Esophagus squamous epithelium (tissue), 5 donors: Measurements from ENCODE around the gene UTP3. TPM values are rescaled to one million over a fixed set of nuclear protein-coding genes. Genes with fewer than 3 reads are reported as not detected.
A peak's percentile ranks its signal among the peaks of the same experiment; 100 is the strongest.
"Not testable (repeated sequence)": the region's sequence is repeated elsewhere in the genome, so short reads cannot be mapped to it uniquely, and the experiment has no call there.

Source experiments
- DNase-seq: peaks from one replicate; lab custom pipeline; 2025; lab: John Stamatoyannopoulos, UW
- H3K27ac ChIP-seq, 4 donors: fragments of 200-600 bp; sonication (generic); one replicate each; pipeline ENCODE4 v1.5.1; 2016 to 2019; ENCODE audit warnings: mild to moderate bottlenecking in 1 of 4
- H3K27me3 ChIP-seq, 4 donors: fragments of 200-600 bp; sonication (generic); 1 replicate in 3 of 4; 2 replicates in 1 of 4; pipeline versions ENCODE4 v1.5.1 to v1.6.0; 2017 to 2021; ENCODE audit warnings: antibody characterized with exemption in 1 of 4
- H3K36me3 ChIP-seq, 3 donors: fragments of 200-600 bp; sonication (generic); one replicate each; pipeline ENCODE4 v1.5.1; 2016 to 2019
- H3K4me1 ChIP-seq, 3 donors: fragments of 200-600 bp; sonication (generic); one replicate each; pipeline ENCODE4 v1.5.1; 2017 to 2019
- H3K4me3 ChIP-seq, 4 donors: fragments of 200-600 bp; sonication (generic); 1 replicate in 3 of 4; 2 replicates in 1 of 4; pipeline ENCODE4 v1.5.1; 2016 to 2019; ENCODE audit warnings: mild to moderate bottlenecking in 2 of 4, moderate library complexity in 1 of 4
- H3K9me3 ChIP-seq, 3 donors: fragments of 200-600 bp; sonication (generic); one replicate each; pipeline ENCODE4 v1.5.1; 2016 to 2019
- CTCF ChIP-seq, 6 experiments: fragments of 450-650 bp in 4 of 6; fragments of 200-600 bp in 2 of 6; sonication (generic) in 2 of 6; IDR thresholded peaks; one replicate each; pipeline ENCODE4 v1.5.1; 2016 to 2019; ENCODE audit warnings: antibody characterized with exemption in 6 of 6, mild to moderate bottlenecking in 4 of 6, moderate library complexity in 4 of 6
- POLR2A ChIP-seq, 4 donors: fragments of 450-650 bp; IDR thresholded peaks; one replicate each; pipeline ENCODE4 v1.6.1; 2017; ENCODE audit warnings: antibody characterized with exemption in 4 of 4, mild to moderate bottlenecking in 4 of 4, moderate library complexity in 3 of 4
- WGBS, 2 donors: methylation state at CpG; one replicate each; pipeline ENCODE4 v1.1.5; 2018; 5-methylcytosine and 5-hydroxymethylcytosine counted together
- intact Hi-C: fragments of 100-400 bp; cut with DNase I; formaldehyde crosslinking; loops from one replicate; pipeline ENCODE4 v1.15.0; 2022
- total RNA-seq, 4 donors: library from RNA; depleted of rRNA; stranded (reverse); fragments of >200 nt; gene quantifications; one replicate each; pipeline ENCODE4 v1.1.0, GENCODE V29; 2016
- donor health status: DM: yes; HTN: yes; CAD: no.

Gene UTP3
- total RNA-seq, 4 donors from 2014 or later, result 16.0 to 29.8 (median 24.4) TPM

DNA sequence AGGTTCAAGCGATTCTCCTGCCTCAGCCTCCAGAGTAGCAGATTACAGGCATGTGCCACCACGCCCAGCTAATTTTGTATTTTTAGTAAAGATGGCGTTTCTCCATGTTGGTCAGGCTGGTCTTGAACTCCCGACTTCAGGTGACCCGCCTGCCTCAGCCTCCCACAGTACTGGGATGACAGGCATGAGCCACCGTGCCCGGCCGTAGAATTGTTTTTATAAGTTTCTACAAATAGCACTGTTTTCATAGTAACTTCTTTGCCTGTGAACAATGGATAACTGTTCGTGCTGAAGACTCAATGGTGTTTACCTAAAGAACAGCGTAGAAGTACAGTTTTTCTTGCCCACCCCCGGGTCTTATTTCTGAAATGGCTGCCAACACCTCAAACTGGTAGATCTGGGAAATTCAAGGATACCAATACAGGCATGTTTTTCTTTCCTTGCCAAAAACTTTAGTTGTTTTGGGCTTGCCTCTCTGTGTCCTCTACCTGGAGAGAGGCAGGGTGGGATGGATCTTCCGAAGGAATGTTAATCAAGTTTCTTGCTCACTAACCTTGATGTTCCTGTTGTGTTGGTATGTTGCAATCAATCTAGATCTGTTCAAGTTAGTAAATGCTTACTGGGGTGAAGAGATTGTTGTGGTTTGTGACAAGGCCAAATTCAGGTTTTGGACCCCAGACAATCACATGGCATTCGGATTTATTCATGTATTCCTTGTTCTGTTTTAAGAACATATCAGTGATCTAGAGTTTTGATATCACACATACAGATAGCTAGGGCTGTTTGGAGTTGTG, 30.7 kb downstream of the UTP3 start:
- TF ChIP-seq POLR2A (IDR thresholded peaks at IDR 0.05) (no peak), CTCF (IDR thresholded peaks at IDR 0.05) (no peak)
- Histone ChIP-seq H3K27ac (peak overlapping the region; percentile 38 to 59 (median 53)), H3K4me1 (peaks cover 0 to 79% (median 12%) of the 10 kb centered on the region in 3 donors), H3K27me3 (no peaks in the 10 kb centered on the region), H3K4me3 (peak overlapping the region in 1 of 4 donors; percentile 8), H3K9me3 (no peaks in the 10 kb centered on the region), H3K36me3 (no peaks in the 10 kb centered on the region)
- 39 to 58% methylated on average over 13 of the region's 13 CpGs for WGBS, 2 donors
- no peak for DNase-seq
- intact Hi-C loops, result no loop called here

GRCh38 chr4:70721747-70722146, 33.4 kb downstream of the UTP3 start, which contains the start of gene RUFY3:
Gene RUFY3, plus strand, starts transcription at chr4:70721964. Its CDS starts 610 bp downstream, at chr4:70722574.
- WGBS, 2 donors, result 45 to 54% methylated on average over 2 to 3 of the region's 3 CpGs
- H3K27ac ChIP-seq, result peak within 1 kb of the TSS in 3 of 4 donors; percentile 12 to 72 (median 52)
- no peak for DNase-seq
- TF ChIP-seq POLR2A (IDR thresholded peaks at IDR 0.05), result no peak
- TF ChIP-seq CTCF (IDR thresholded peaks at IDR 0.05), result no peak
- H3K4me3 ChIP-seq, result peak within 1 kb of the TSS; percentile 4 to 52 (median 38)
- no peaks in the 10 kb centered on the region for H3K9me3 ChIP-seq
- no peaks in the 10 kb centered on the region for H3K27me3 ChIP-seq
- peaks cover 0 to 76% (median 16%) of the 10 kb centered on the region in 3 donors for H3K4me1 ChIP-seq
- no peaks in the 10 kb centered on the region for H3K36me3 ChIP-seq
- intact Hi-C loops, result no loop called here

GRCh38 chr4:70722199-70722791, 34.0 kb downstream of the UTP3 start:
- intact Hi-C loops, result no loop called here
- no peak for DNase-seq
- 61 to 62% methylated on average over 7 of the region's 7 CpGs for WGBS, 2 donors
- Histone ChIP-seq H3K27me3 (no peaks in the 10 kb centered on the region), H3K4me3 (peak overlapping the region; percentile 4 to 52 (median 38)), H3K27ac (peak overlapping the region in 3 of 4 donors; percentile 12 to 72 (median 52)), H3K4me1 (peaks cover 0 to 76% (median 16%) of the 10 kb centered on the region in 3 donors), H3K9me3 (no peaks in the 10 kb centered on the region), H3K36me3 (no peaks in the 10 kb centered on the region)
- TF ChIP-seq CTCF (IDR thresholded peaks at IDR 0.05) (no peak), POLR2A (IDR thresholded peaks at IDR 0.05) (no peak)

DNA sequence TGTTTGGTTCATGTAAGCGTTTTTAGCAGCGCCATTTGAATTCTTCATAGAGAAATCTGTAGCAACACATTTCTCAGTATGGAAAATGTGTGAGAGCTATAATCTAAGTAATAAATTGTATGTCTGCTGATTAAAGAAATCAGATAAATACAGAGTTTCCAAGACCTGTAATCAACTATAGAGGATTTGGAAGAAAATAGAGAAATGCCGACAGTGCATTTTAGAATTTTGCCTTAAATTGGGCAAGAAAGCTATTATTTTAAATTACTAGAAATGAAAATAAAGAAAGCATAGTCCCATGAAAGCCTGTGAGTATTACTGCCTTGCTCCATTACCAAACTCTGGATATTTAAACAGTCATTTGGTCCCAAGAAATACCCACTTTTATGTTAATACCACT, 36.1 kb downstream of the UTP3 start:
- intact Hi-C loops, result no loop called here
- TF ChIP-seq CTCF (IDR thresholded peaks at IDR 0.05), result no peak
- TF ChIP-seq POLR2A (IDR thresholded peaks at IDR 0.05), result no peak
- Histone ChIP-seq H3K27ac (no peak overlapping the region), H3K9me3 (no peaks in the 10 kb centered on the region), H3K36me3 (no peaks in the 10 kb centered on the region), H3K27me3 (no peaks in the 10 kb centered on the region), H3K4me1 (peaks cover 0 to 65% (median 16%) of the 10 kb centered on the region in 3 donors), H3K4me3 (peak overlapping the region in 1 of 4 donors; percentile 52)
- WGBS, 2 donors, result 83 to 100% methylated on average over 3 of the region's 3 CpGs
- no peak for DNase-seq

DNA sequence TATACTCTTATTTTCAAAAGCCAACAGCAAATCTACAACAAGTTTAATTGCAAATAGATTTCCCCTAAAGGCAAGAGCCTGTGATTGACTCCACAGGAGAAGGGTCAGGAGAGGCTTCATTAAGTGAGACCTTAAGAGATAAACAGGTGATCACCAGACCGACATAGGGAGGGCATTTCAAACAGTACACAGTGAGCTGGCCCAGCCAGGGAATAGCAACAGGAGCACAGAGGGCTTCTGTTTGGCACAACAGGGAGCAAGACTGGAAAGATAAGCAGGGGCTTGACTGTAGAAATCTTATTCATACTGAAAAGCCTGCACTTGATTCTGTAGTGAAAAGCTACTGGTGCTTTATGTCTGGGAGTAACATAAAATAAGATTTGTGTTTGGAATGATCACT, 37.3 kb downstream of the UTP3 start:
- peaks cover 0 to 56% (median 8%) of the 10 kb centered on the region in 3 donors for H3K4me1 ChIP-seq
- no peaks in the 10 kb centered on the region for H3K27me3 ChIP-seq
- no peak overlapping the region for H3K27ac ChIP-seq
- intact Hi-C loops, result no loop called here
- no peak overlapping the region for H3K4me3 ChIP-seq
- TF ChIP-seq POLR2A (IDR thresholded peaks at IDR 0.05), result no peak
- TF ChIP-seq CTCF (IDR thresholded peaks at IDR 0.05), result no peak
- H3K9me3 ChIP-seq, result no peaks in the 10 kb centered on the region
- 63 to 86% methylated on average over 1 of the region's 1 CpG for WGBS, 2 donors
- H3K36me3 ChIP-seq, result no peaks in the 10 kb centered on the region
- DNase-seq, result no peak

DNA sequence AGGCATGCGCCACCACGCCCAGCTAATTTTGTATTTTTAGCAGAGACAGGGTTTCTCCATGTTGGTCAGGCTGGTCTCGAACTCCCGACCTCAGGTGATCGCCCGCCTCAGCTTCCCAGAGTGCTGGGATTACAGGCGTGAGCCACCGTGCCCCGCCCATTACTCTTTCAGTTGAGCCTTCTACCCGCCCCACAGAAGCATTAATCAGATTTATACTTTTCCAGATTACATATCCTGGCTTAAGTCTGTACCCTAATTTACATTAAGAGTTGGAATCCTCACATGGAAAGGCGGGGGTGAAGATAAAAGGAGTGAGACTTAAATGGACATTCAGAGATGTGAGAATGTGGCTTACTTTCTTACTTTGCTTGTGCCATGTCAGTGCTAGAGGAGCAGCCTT, 38.2 kb downstream of the UTP3 start:
- 90 to 91% methylated on average over 11 of the region's 11 CpGs for WGBS, 2 donors
- peaks cover 0 to 52% (median 8%) of the 10 kb centered on the region in 3 donors for H3K4me1 ChIP-seq
- H3K4me3 ChIP-seq, DNase-seq, H3K9me3 ChIP-seq, H3K36me3 ChIP-seq, H3K27me3 ChIP-seq, intact Hi-C loops, H3K27ac ChIP-seq: not testable (repeated sequence)
